Keratinocyte (primary cell): ENCODE results near the gene TNXB. TPM values are rescaled to one million over a fixed set of nuclear protein-coding genes. Genes with fewer than 3 reads are reported as not detected.

ENCODE experiments used
- DNase-seq: peaks from one replicate; pipeline ENCODE4 v3.0.0-alpha.2; 2011; ENCODE audit warnings: low read depth, missing footprints, low spot score
- FAIRE-seq: peaks from 2 replicates; lab custom pipeline; 2011; peaks lifted over from hg19 to GRCh38; lab: Jason Lieb, UNC
- H2AFZ ChIP-seq: 2 replicates; pipeline ENCODE4 v1.6.0; 2012; ENCODE audit warnings: low read length, control low read depth, inconsistent platforms; ENCODE audit not compliant: control insufficient read depth
- H3K27ac ChIP-seq: 2 replicates; pipeline ENCODE4 v1.5.1; 2011; ENCODE audit warnings: low read length; ENCODE audit not compliant: control insufficient read depth, insufficient read depth
- H3K27me3 ChIP-seq: 3 replicates; pipeline ENCODE4 v1.6.0; 2011; ENCODE audit warnings: low read length; ENCODE audit not compliant: control insufficient read depth, insufficient read depth; ENCODE audit errors: extremely low read depth
- H3K36me3 ChIP-seq, 2 experiments: 2 replicates in 1 of 2; 3 replicates in 1 of 2; pipeline ENCODE4 v1.5.1; 2011; ENCODE audit warnings: low read length in 2 of 2, mild to moderate bottlenecking in 1 of 2; ENCODE audit not compliant: control insufficient read depth in 2 of 2, insufficient read depth in 2 of 2; ENCODE audit errors: extremely low read depth in 1 of 2
- H3K4me1 ChIP-seq: 3 replicates; pipeline ENCODE4 v1.5.1; 2011; ENCODE audit warnings: low read length; ENCODE audit not compliant: control insufficient read depth, insufficient read depth; ENCODE audit errors: extremely low read depth
- H3K4me2 ChIP-seq: 3 replicates; pipeline ENCODE4 v1.6.0; 2011; ENCODE audit warnings: low read depth, low read length; ENCODE audit not compliant: control insufficient read depth, insufficient read depth; ENCODE audit errors: extremely low read depth
- H3K4me3 ChIP-seq, 3 experiments: fragments of 200-600 bp in 1 of 3; sonication (generic) in 1 of 3; 2 replicates in 2 of 3; 3 replicates in 1 of 3; pipeline ENCODE4 v1.5.1; 2011 to 2016; ENCODE audit warnings: low read length in 3 of 3, mild to moderate bottlenecking in 3 of 3, control low read depth in 2 of 3, inconsistent platforms in 1 of 3, low read depth in 1 of 3, mixed read lengths in 1 of 3, mixed run types in 1 of 3, moderate library complexity in 1 of 3; ENCODE audit not compliant: control insufficient read depth in 2 of 3, insufficient read depth in 2 of 3; ENCODE audit errors: extremely low read depth in 1 of 3
- H3K79me2 ChIP-seq: 2 replicates; pipeline ENCODE4 v1.6.0; 2012; ENCODE audit warnings: low read length; ENCODE audit not compliant: control insufficient read depth, insufficient read depth
- H3K9ac ChIP-seq: 3 replicates; pipeline ENCODE4 v1.6.0; 2011; ENCODE audit warnings: low read length; ENCODE audit not compliant: control insufficient read depth, insufficient read depth; ENCODE audit errors: extremely low read depth
- H3K9me1 ChIP-seq: 3 replicates; pipeline ENCODE4 v1.6.0; 2011; ENCODE audit warnings: low read length; ENCODE audit not compliant: control insufficient read depth, insufficient read depth; ENCODE audit errors: extremely low read depth
- H3K9me3 ChIP-seq: 2 replicates; pipeline ENCODE4 v1.5.1; 2012; ENCODE audit warnings: low read depth, low read length; ENCODE audit not compliant: control insufficient read depth
- H4K20me1 ChIP-seq: 3 replicates; pipeline ENCODE4 v1.6.0; 2011; ENCODE audit warnings: low read length; ENCODE audit not compliant: control insufficient read depth, insufficient read depth; ENCODE audit errors: extremely low read depth
- CTCF ChIP-seq, 3 experiments: IDR thresholded peaks in 1 of 3; conservative IDR thresholded peaks in 1 of 3; optimal IDR thresholded peaks in 1 of 3; 2 replicates in 2 of 3; 3 replicates in 1 of 3; pipeline versions ENCODE3 to v1.5.1; 2011; ENCODE audit warnings: low read length in 3 of 3, mild to moderate bottlenecking in 3 of 3, moderate library complexity in 2 of 3, control low read depth in 1 of 3, inconsistent platforms in 1 of 3; ENCODE audit not compliant: insufficient read depth in 2 of 3; ENCODE audit errors: extremely low read depth in 1 of 3
- EZH2 ChIP-seq: IDR thresholded peaks from one replicate; pipeline ENCODE4 v1.6.1; 2012; ENCODE audit warnings: inconsistent platforms, mild to moderate bottlenecking, low read length, moderate library complexity
- dilution Hi-C: fragments of 300-500 bp; cut with MboI; formaldehyde crosslinking; loops from one replicate; pipeline ENCODE4 v1.7.0; 2020; ENCODE audit warnings: low sequenced_read_pairs; ENCODE audit not compliant: extremely low pct_ligation_motif_present
- polyA plus RNA-seq, 5 experiments: library from polyadenylated mRNA; depleted of rRNA in 3 of 5; stranded (reverse) in 3 of 5; stranded (forward) in 1 of 5; unstranded in 1 of 5; fragments of >200 nt; gene quantifications; 1 replicate in 1 of 5; 2 replicates in 3 of 5; 3 replicates in 1 of 5; pipeline versions ENCODE4 v1.2.1 to v1.2.3, GENCODE V29; 2011 to 2012; ENCODE audit warnings: missing spikeins in 2 of 5, low read depth in 1 of 5, low replicate concordance in 1 of 5

TNXB gene
- polyA plus RNA-seq, 1 donor (not counting 4 experiments of a cell fraction or from before 2014, with no cell fraction given): 0.25 TPM

GRCh38 chr6:32127717-32128592, 18.8 kb upstream of the TNXB start, which contains the start of gene ATF6B:
ATF6B (minus strand) TSS chr6:32128246; CDS start chr6:32128207, 39 bp downstream.
- FAIRE-seq (peak; percentile 55), DNase-seq (peak; percentile 97)
- H3K9me3 ChIP-seq: no peaks in the 10 kb centered on the region
- H3K36me3 ChIP-seq: peaks cover 3 to 4% of the 10 kb centered on the region in 2 experiments
- H3K27me3 ChIP-seq: no peaks in the 10 kb centered on the region
- peak within 1 kb of the TSS; percentile 81 for H3K4me2 ChIP-seq
- peak within 1 kb of the TSS; percentile 94 for H3K27ac ChIP-seq
- H3K4me3 ChIP-seq: peak within 1 kb of the TSS; percentile 95 to 100 (median 99)
- H3K9me1 ChIP-seq: no peaks in the 10 kb centered on the region
- TF ChIP-seq CTCF (optimal IDR thresholded peaks at IDR 0.05 in 1 of 3, IDR thresholded peaks at IDR 0.05 in 1 of 3, conservative IDR thresholded peaks at IDR 0.05 in 1 of 3; ENCODE audit: extremely low read depth in 1 of 3, insufficient read depth in 2 of 3, low read length in 3 of 3) (no peak), EZH2 (no peak)
- peaks cover 18% of the 10 kb centered on the region for H3K79me2 ChIP-seq
- peak within 1 kb of the TSS; percentile 98 for H2AFZ ChIP-seq
- dilution Hi-C loops: no loop called here
- peaks cover 23% of the 10 kb centered on the region for H3K4me1 ChIP-seq
- peak within 1 kb of the TSS; percentile 98 for H3K9ac ChIP-seq
- no peaks in the 10 kb centered on the region for H4K20me1 ChIP-seq

GRCh38 chr6:32127409-32127716, 18.2 kb upstream of the TNXB start:
- Histone ChIP-seq H3K4me1 (peaks cover 23% of the 10 kb centered on the region), H3K4me2 (peak overlapping the region; percentile 81), H3K27me3 (no peaks in the 10 kb centered on the region), H4K20me1 (no peaks in the 10 kb centered on the region), H3K9me3 (no peaks in the 10 kb centered on the region), H3K27ac (peak overlapping the region; percentile 94), H2AFZ (no peak overlapping the region), H3K4me3 (peak overlapping the region; percentile 95 to 100 (median 99)), H3K79me2 (peaks cover 18% of the 10 kb centered on the region), H3K36me3 (peaks cover 4% of the 10 kb centered on the region in 2 experiments), H3K9me1 (no peaks in the 10 kb centered on the region), H3K9ac (peak overlapping the region; percentile 98)
- DNase-seq (no peak), FAIRE-seq (no peak)
- dilution Hi-C loops: no loop called here
- TF ChIP-seq EZH2 (no peak), CTCF (optimal IDR thresholded peaks at IDR 0.05 in 1 of 3, IDR thresholded peaks at IDR 0.05 in 1 of 3, conservative IDR thresholded peaks at IDR 0.05 in 1 of 3; ENCODE audit: extremely low read depth in 1 of 3, insufficient read depth in 2 of 3, low read length in 3 of 3) (no peak)
